A549 (cell line): ENCODE measurements around the gene DNAAF5. TPM values are rescaled to one million over a fixed set of nuclear protein-coding genes. Genes with fewer than 3 reads are reported as not detected.

Experiments
- ATAC-seq, 2 experiments: fragments of 200-7000 bp in 1 of 2; fragments of >200 bp in 1 of 2; cut with Nextera tagmentation in 1 of 2; cut with Tn5 transposase in 1 of 2; 3 replicates each; pipeline versions ENCODE4 v1.8.0 to v1.9.1; 2018 to 2020; ENCODE audit warnings: mild to moderate bottlenecking in 1 of 2, moderate library complexity in 1 of 2
- CTCF ChIA-PET: fragments of 300-600 bp; sonication (Branson Sonifier 250); formaldehyde crosslinking; extraction: SDS; loops from one replicate; lab custom pipeline; 2021; ENCODE audit warnings: antibody characterized with exemption, inconsistent platforms; lab: Yijun Ruan, JAX
- POLR2A ChIA-PET: fragments of 350-600 bp; formaldehyde crosslinking; extraction: SDS; loops from one replicate; lab custom pipeline; 2021; ENCODE audit warnings: antibody characterized with exemption, inconsistent platforms; lab: Yijun Ruan, JAX
- DNase-seq, 2 experiments: peaks; one replicate each; pipeline versions ENCODE4 v3.0.0 to v3.0.0-alpha.2; 2011 to 2016; ENCODE audit warnings: low read depth in 1 of 2, low spot score in 1 of 2
- FAIRE-seq: peaks from 2 replicates; lab custom pipeline; 2011; peaks lifted over from hg19 to GRCh38; lab: Jason Lieb, UNC
- H3K27ac ChIP-seq, 2 experiments: fragments of >200 bp; sonication (Bioruptor Twin); formaldehyde crosslinking; 3 replicates each; pipeline ENCODE4 v1.5.1; 2016 to 2017
- H3K4me1 ChIP-seq: fragments of >200 bp; sonication (Bioruptor Twin); formaldehyde crosslinking; 3 replicates; pipeline ENCODE4 v1.6.1; 2016
- H3K4me2 ChIP-seq: fragments of >200 bp; sonication (Bioruptor Twin); formaldehyde crosslinking; 3 replicates; pipeline ENCODE4 v1.6.1; 2016
- H3K4me3 ChIP-seq: fragments of >200 bp; sonication (Bioruptor Twin); formaldehyde crosslinking; 3 replicates; pipeline ENCODE4 v1.5.1; 2016
- H3K9me3 ChIP-seq: fragments of >200 bp; sonication (Bioruptor Twin); formaldehyde crosslinking; 3 replicates; pipeline ENCODE4 v1.6.1; 2016
- CBX2 ChIP-seq: fragments of 200-600 bp; sonication (generic); IDR thresholded peaks from 2 replicates; pipeline ENCODE4 v1.6.1; 2016; ENCODE audit warnings: low read depth, mild to moderate bottlenecking, borderline replicate concordance
- CBX8 ChIP-seq: fragments of 200-600 bp; sonication (generic); IDR thresholded peaks from 2 replicates; pipeline ENCODE4 v1.6.1; 2016
- EHF ChIP-seq: fragments of 250-450 bp; sonication (Bioruptor Pico); IDR thresholded peaks from 2 replicates; pipeline ENCODE4 v1.5.0; 2020; ENCODE audit warnings: mild to moderate bottlenecking
- EHMT2 ChIP-seq: fragments of 200-600 bp; sonication (generic); IDR thresholded peaks from 2 replicates; pipeline ENCODE4 v1.6.1; 2016; ENCODE audit warnings: antibody characterized with exemption, low read depth, mild to moderate bottlenecking, moderate library complexity
- EP300 ChIP-seq, 2 experiments: fragments of >200 bp; sonication (Bioruptor Twin); formaldehyde crosslinking; IDR thresholded peaks; 2 replicates in 1 of 2; 3 replicates in 1 of 2; pipeline ENCODE4 v1.6.1; 2016 to 2017
- HDAC2 ChIP-seq: fragments of 200-600 bp; sonication (generic); IDR thresholded peaks from 2 replicates; pipeline ENCODE4 v1.6.1; 2016
- HEYL ChIP-seq: fragments of 250-450 bp; sonication (Bioruptor Pico); IDR thresholded peaks from 2 replicates; pipeline ENCODE4 v1.8.0; 2021; ENCODE audit warnings: mild to moderate bottlenecking, moderate library complexity
- HOXB13 ChIP-seq: fragments of 250-450 bp; sonication (Bioruptor Pico); IDR thresholded peaks from 2 replicates; pipeline ENCODE4 v1.5.0; 2020; ENCODE audit warnings: low read depth, mild to moderate bottlenecking, moderate library complexity
- HOXB5 ChIP-seq: fragments of 250-450 bp; sonication (Bioruptor Pico); IDR thresholded peaks from 2 replicates; pipeline ENCODE4 v1.5.0; 2020; ENCODE audit warnings: mild to moderate bottlenecking, moderate library complexity
- JUNB ChIP-seq: fragments of >200 bp; sonication (Bioruptor Twin); formaldehyde crosslinking; IDR thresholded peaks from 2 replicates; pipeline ENCODE4 v1.6.1; 2016
- KDM5A ChIP-seq: fragments of 200-600 bp; sonication (generic); IDR thresholded peaks from 2 replicates; pipeline ENCODE4 v1.6.1; 2016; ENCODE audit warnings: antibody characterized with exemption, mild to moderate bottlenecking
- MAZ ChIP-seq: fragments of 150-350 bp; IDR thresholded peaks from 2 replicates; pipeline ENCODE4 v1.6.1; 2014; ENCODE audit warnings: antibody characterized with exemption, low read depth, low read length, borderline replicate concordance
- MYC ChIP-seq: IDR thresholded peaks from 2 replicates; pipeline ENCODE4 v1.6.1; 2012; ENCODE audit warnings: mild to moderate bottlenecking, inconsistent platforms, low read length, improper control_type of control experiment, borderline replicate concordance
- NPAS2 ChIP-seq: fragments of 250-450 bp; sonication (Bioruptor Pico); IDR thresholded peaks from 2 replicates; pipeline ENCODE4 v1.8.0; 2022; ENCODE audit warnings: mild to moderate bottlenecking, moderate library complexity, borderline replicate concordance
- POLR2AphosphoS2 ChIP-seq: conservative IDR thresholded peaks from 2 replicates; pipeline ENCODE4 v1.6.1; 2012; ENCODE audit warnings: low read length, improper control_type of control experiment, inconsistent platforms
- RAD21 ChIP-seq, 2 experiments: fragments of >200 bp in 1 of 2; sonication (Bioruptor Twin) in 1 of 2; formaldehyde crosslinking in 1 of 2; IDR thresholded peaks in 1 of 2; conservative IDR thresholded peaks in 1 of 2; 2 replicates in 1 of 2; 3 replicates in 1 of 2; pipeline ENCODE4 v1.6.1; 2012 to 2018; ENCODE audit warnings: inconsistent platforms in 1 of 2
- RARB ChIP-seq: fragments of 250-450 bp; sonication (Bioruptor Pico); IDR thresholded peaks from 2 replicates; pipeline ENCODE4 v1.8.0; 2021; ENCODE audit warnings: mild to moderate bottlenecking, moderate library complexity
- RFX5 ChIP-seq: fragments of 450-650 bp; IDR thresholded peaks from 2 replicates; pipeline ENCODE4 v1.7.1; 2014; ENCODE audit warnings: antibody characterized with exemption, mild to moderate bottlenecking, moderate library complexity
- SMC3 ChIP-seq: fragments of >200 bp; sonication (Bioruptor Twin); formaldehyde crosslinking; IDR thresholded peaks from 3 replicates; pipeline ENCODE4 v1.6.1; 2018; ENCODE audit warnings: inconsistent platforms
- ZFP36 ChIP-seq: fragments of 450-650 bp; IDR thresholded peaks from 2 replicates; pipeline ENCODE4 v1.6.1; 2014; ENCODE audit warnings: borderline replicate concordance; ENCODE audit not compliant: partially characterized antibody
- ZNF302 ChIP-seq: fragments of 250-450 bp; sonication (Bioruptor Pico); IDR thresholded peaks from 2 replicates; pipeline ENCODE4 v1.9.0; 2021; ENCODE audit warnings: inconsistent platforms, mild to moderate bottlenecking, moderate library complexity
- WGBS: methylation state at CpG from one replicate; pipeline ENCODE4 v1.1.6; 2017; ENCODE audit errors: missing lambda C conversion rate; 5-methylcytosine and 5-hydroxymethylcytosine counted together
- polyA plus RNA-seq, 4 experiments: library from polyadenylated mRNA; depleted of rRNA in 3 of 4; stranded (reverse); fragments of >200 nt; fragmentation: RNase III in 1 of 4; extraction: RNeasy Plus Mini Kit Qiagen cat#74134 plus additional on column Dnase treatment in 1 of 4; gene quantifications; 2 replicates in 3 of 4; 3 replicates in 1 of 4; pipeline ENCODE4 v1.2.3, GENCODE V29; 2011 to 2017
- TF ChIP-seq, protein P1 (sequence below): fragments of 200-600 bp; sonication (generic); IDR thresholded peaks from 2 replicates; pipeline ENCODE4 v1.6.1; 2016; ENCODE audit warnings: antibody characterized with exemption, mild to moderate bottlenecking, moderate library complexity
- TF ChIP-seq, protein P2 (sequence below): fragments of >200 bp; sonication (Bioruptor Twin); formaldehyde crosslinking; IDR thresholded peaks from 3 replicates; pipeline ENCODE4 v1.5.1; 2016
- TF ChIP-seq, protein P3 (sequence below): fragments of >200 bp; sonication (Bioruptor Twin); formaldehyde crosslinking; IDR thresholded peaks from 3 replicates; pipeline ENCODE4 v1.6.1; 2016
- TF ChIP-seq, protein P4 (sequence below): fragments of 450-650 bp; IDR thresholded peaks from 2 replicates; pipeline ENCODE4 v1.6.1; 2014; ENCODE audit warnings: antibody characterized with exemption

The DNAAF5 gene
- polyA plus RNA-seq, 2 of the 4 experiments (the other 2 are of a cell fraction): 27.8 to 34.7 TPM

DNA sequence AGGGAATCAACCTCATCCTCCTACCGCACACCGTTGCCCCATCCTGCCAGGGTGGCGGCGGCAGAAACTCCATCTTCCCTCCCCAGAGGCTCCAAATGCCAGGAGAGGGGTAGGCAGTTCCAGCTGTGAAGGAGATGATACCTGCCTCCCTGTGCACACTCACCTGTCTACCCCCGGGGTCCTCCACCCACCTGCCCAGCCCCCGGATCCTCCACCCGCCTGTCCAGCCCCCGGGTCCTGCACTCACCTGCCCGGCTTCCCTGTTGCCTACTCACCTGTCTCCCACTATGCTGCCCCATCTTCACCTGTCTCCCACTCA is 13.4 kb upstream of the DNAAF5 start:
- Histone ChIP-seq H3K4me1 (no peaks in the 10 kb centered on the region), H3K9me3 (no peaks in the 10 kb centered on the region), H3K4me2 (no peak overlapping the region), H3K4me3 (no peak overlapping the region), H3K27ac (no peak overlapping the region)
- TF ChIP-seq HOXB5 (CRISPR knock-in tag) (no peak), HOXB13 (CRISPR knock-in tag) (no peak), RAD21 (conservative IDR thresholded peaks at IDR 0.05 in 1 of 2, IDR thresholded peaks at IDR 0.05 in 1 of 2) (no peak), CBX8 (no peak), SMC3 (no peak), EP300 (IDR thresholded peaks at IDR 0.05) (no peak), POLR2AphosphoS2 (no peak), NPAS2 (CRISPR knock-in tag) (no peak), HDAC2 (no peak), MYC (no peak), ZFP36 (no peak), EHMT2 (no peak), ZNF302 (no peak), JUNB (no peak), RARB (CRISPR knock-in tag) (no peak)
- TF ChIP-seq, protein P1, sequence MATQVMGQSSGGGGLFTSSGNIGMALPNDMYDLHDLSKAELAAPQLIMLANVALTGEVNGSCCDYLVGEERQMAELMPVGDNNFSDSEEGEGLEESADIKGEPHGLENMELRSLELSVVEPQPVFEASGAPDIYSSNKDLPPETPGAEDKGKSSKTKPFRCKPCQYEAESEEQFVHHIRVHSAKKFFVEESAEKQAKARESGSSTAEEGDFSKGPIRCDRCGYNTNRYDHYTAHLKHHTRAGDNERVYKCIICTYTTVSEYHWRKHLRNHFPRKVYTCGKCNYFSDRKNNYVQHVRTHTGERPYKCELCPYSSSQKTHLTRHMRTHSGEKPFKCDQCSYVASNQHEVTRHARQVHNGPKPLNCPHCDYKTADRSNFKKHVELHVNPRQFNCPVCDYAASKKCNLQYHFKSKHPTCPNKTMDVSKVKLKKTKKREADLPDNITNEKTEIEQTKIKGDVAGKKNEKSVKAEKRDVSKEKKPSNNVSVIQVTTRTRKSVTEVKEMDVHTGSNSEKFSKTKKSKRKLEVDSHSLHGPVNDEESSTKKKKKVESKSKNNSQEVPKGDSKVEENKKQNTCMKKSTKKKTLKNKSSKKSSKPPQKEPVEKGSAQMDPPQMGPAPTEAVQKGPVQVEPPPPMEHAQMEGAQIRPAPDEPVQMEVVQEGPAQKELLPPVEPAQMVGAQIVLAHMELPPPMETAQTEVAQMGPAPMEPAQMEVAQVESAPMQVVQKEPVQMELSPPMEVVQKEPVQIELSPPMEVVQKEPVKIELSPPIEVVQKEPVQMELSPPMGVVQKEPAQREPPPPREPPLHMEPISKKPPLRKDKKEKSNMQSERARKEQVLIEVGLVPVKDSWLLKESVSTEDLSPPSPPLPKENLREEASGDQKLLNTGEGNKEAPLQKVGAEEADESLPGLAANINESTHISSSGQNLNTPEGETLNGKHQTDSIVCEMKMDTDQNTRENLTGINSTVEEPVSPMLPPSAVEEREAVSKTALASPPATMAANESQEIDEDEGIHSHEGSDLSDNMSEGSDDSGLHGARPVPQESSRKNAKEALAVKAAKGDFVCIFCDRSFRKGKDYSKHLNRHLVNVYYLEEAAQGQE: no peak
- TF ChIP-seq, protein P2, sequence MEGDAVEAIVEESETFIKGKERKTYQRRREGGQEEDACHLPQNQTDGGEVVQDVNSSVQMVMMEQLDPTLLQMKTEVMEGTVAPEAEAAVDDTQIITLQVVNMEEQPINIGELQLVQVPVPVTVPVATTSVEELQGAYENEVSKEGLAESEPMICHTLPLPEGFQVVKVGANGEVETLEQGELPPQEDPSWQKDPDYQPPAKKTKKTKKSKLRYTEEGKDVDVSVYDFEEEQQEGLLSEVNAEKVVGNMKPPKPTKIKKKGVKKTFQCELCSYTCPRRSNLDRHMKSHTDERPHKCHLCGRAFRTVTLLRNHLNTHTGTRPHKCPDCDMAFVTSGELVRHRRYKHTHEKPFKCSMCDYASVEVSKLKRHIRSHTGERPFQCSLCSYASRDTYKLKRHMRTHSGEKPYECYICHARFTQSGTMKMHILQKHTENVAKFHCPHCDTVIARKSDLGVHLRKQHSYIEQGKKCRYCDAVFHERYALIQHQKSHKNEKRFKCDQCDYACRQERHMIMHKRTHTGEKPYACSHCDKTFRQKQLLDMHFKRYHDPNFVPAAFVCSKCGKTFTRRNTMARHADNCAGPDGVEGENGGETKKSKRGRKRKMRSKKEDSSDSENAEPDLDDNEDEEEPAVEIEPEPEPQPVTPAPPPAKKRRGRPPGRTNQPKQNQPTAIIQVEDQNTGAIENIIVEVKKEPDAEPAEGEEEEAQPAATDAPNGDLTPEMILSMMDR: no peak
- FAIRE-seq (no peak), DNase-seq (no peak), ATAC-seq (no peak)
- 98% methylated on average over 8 of the region's 9 CpGs for WGBS
- CTCF ChIA-PET: no interaction called here
- POLR2A ChIA-PET: no interaction called here

DNA sequence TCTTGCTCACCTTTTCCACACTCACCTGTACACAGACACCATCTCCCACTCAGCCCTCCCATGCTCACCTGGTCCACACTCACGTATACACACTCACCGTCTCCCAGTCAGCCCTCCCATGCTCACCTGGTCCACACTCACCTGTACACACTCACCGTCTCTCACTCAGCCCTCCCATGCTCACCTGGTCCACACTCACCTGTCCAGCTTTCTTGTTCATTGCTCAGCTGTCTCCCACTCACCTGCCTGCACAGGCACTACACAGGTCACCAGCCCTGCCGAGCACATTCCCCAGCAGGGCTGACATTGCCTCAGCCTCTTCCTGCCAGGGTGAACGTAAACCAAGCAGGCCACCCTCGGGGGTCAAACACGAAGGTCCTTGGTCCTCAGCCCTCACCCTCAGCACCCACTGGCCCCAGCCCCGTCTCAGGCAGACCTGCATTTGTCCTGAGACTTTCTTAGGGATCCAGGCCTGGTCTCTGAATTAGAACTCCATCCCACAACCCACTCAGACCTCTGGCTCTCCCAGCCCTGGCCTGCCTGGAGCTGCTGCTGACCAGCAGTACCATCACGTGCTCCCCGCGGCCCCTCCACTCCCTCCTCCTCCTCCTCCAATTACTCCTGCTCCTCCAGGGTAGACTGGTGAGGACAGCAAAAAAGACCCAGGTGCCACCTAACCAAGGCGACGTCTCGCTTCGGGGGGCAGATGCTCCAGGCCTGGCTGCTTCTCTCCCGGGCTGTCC is 12.8 kb upstream of the DNAAF5 start:
- 89% methylated on average over 16 of the region's 16 CpGs for WGBS
- Histone ChIP-seq H3K4me1 (no peaks in the 10 kb centered on the region), H3K4me3 (no peak overlapping the region), H3K9me3 (no peaks in the 10 kb centered on the region), H3K27ac (no peak overlapping the region), H3K4me2 (no peak overlapping the region)
- ChIA-PET CTCF (no interaction called here), POLR2A (no interaction called here)
- FAIRE-seq: no peak
- no peak for DNase-seq
- no peak; a peak in 1 of 6 replicates for ATAC-seq
- TF ChIP-seq MAZ (no peak), CBX2 (no peak), ZNF302 (no peak), NPAS2 (CRISPR knock-in tag) (no peak), KDM5A (no peak), HEYL (CRISPR knock-in tag) (no peak), RFX5 (no peak), EHF (no peak)
- TF ChIP-seq, protein P3, sequence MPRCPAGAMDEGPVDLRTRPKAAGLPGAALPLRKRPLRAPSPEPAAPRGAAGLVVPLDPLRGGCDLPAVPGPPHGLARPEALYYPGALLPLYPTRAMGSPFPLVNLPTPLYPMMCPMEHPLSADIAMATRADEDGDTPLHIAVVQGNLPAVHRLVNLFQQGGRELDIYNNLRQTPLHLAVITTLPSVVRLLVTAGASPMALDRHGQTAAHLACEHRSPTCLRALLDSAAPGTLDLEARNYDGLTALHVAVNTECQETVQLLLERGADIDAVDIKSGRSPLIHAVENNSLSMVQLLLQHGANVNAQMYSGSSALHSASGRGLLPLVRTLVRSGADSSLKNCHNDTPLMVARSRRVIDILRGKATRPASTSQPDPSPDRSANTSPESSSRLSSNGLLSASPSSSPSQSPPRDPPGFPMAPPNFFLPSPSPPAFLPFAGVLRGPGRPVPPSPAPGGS: no peak
- TF ChIP-seq, protein P4, sequence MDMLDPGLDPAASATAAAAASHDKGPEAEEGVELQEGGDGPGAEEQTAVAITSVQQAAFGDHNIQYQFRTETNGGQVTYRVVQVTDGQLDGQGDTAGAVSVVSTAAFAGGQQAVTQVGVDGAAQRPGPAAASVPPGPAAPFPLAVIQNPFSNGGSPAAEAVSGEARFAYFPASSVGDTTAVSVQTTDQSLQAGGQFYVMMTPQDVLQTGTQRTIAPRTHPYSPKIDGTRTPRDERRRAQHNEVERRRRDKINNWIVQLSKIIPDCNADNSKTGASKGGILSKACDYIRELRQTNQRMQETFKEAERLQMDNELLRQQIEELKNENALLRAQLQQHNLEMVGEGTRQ: no peak
